Activated CD8-positive, alpha-beta memory T cell treated with anti-CD3 and anti-CD28 coated beads for 36 hours (primary cell): ENCODE data around the gene LHB. TPM values are rescaled to one million over a fixed set of nuclear protein-coding genes. Genes with fewer than 3 reads are reported as not detected.
"Not testable (repeated sequence)": the region's sequence is repeated elsewhere in the genome, so short reads cannot be mapped to it uniquely, and the experiment has no call there.

Source experiments
- CTCF ChIA-PET: fragments of 350-600 bp; sonication (Branson Sonifier 250); formaldehyde crosslinking; loops from one replicate; lab custom pipeline; 2021; ENCODE audit warnings: antibody characterized with exemption; lab: Charles Lee
- POLR2A ChIA-PET: fragments of 350-600 bp; sonication (Branson Sonifier 250); formaldehyde crosslinking; loops from one replicate; lab custom pipeline; 2021; ENCODE audit warnings: antibody characterized with exemption; lab: Charles Lee
- total RNA-seq, 2 experiments: library from RNA; stranded (reverse); gene quantifications; one replicate each; pipeline ENCODE4 v1.2.3, GENCODE V29; 2021

Gene LHB
- total RNA-seq = not detected

GRCh38 chr19:49017041-49017665 is at the start of gene LHB:
Gene LHB, minus strand, starts transcription at chr19:49017091. Its CDS starts 10 bp downstream, at chr19:49017081.
- ChIA-PET POLR2A (interaction anchor here (1.0 kb wide), 1 partner anchor 12 kb away, joined by 3 read pairs; no protein-coding TSS in a partner anchor), CTCF (interaction anchor here (0.6 to 1.5 kb wide), 2 partner anchors 17 to 296 kb away, joined by 4 to 7 read pairs; no protein-coding TSS in a partner anchor)

GRCh38 chr19:49065905-49066512 is 49.1 kb upstream of the LHB start:
- ChIA-PET CTCF (no interaction called here), POLR2A (no interaction called here)

GRCh38 chr19:49064768-49065611 is 48.1 kb upstream of the LHB start, which contains the start of gene NTF4:
Gene NTF4, minus strand, starts transcription at chr19:49064818. Its CDS starts 2,821 bp downstream, at chr19:49061997.
- ChIA-PET POLR2A (no interaction called here), CTCF (no interaction called here)

- POLR2A ChIA-PET = no interaction called here
- CTCF ChIA-PET = no interaction called here
These were observed 47.2 kb upstream of the LHB start for GRCh38 chr19:49064029-49064629.

- POLR2A ChIA-PET = no interaction called here
- CTCF ChIA-PET = no interaction called here
These were observed 44.6 kb upstream of the LHB start for GRCh38 chr19:49061445-49061844.

- POLR2A ChIA-PET = no interaction called here
- CTCF ChIA-PET = interaction anchor here (1.1 kb wide), 1 partner anchor 88 kb away, joined by 3 read pairs; no protein-coding TSS in a partner anchor
These were observed 44.1 kb upstream of the LHB start for GRCh38 chr19:49061000-49061399.

- CTCF ChIA-PET = interaction anchor here (0.6 kb wide), 1 partner anchor 169 kb away, joined by 5 read pairs; no protein-coding TSS in a partner anchor
These were observed 42.2 kb upstream of the LHB start for GRCh38 chr19:49059053-49059452.

GRCh38 chr19:49058562-49058961 is 41.7 kb upstream of the LHB start:
- CTCF ChIA-PET = interaction anchor here (1.2 kb wide), 1 partner anchor 65 kb away, joined by 3 read pairs; the partner anchor contains the start of gene RUVBL2
- POLR2A ChIA-PET = no interaction called here

More at GRCh38 chr19:49059053-49059452, 42.2 kb upstream of the LHB start:
- POLR2A ChIA-PET = no interaction called here

- CTCF ChIA-PET = interaction anchor here (1.2 kb wide), 1 partner anchor 64 kb away, joined by 3 read pairs; the partner anchor contains the start of gene RUVBL2
- POLR2A ChIA-PET = no interaction called here
These were observed 40.8 kb upstream of the LHB start, which contains the start of gene CGB7 for GRCh38 chr19:49057636-49058234. Gene CGB7, minus strand, starts transcription at chr19:49057749. Its CDS starts 2,374 bp downstream, at chr19:49055375.

- POLR2A ChIA-PET = interaction anchor here (0.5 kb wide), 1 partner anchor 39 kb away, joined by 3 read pairs; no protein-coding TSS in a partner anchor
- CTCF ChIA-PET = interaction anchor here (0.6 to 1.3 kb wide), 6 partner anchors 17 to 424 kb away, joined by 3 to 4 read pairs (median 3); partner anchors contain the start of gene RUVBL2
These were observed 40.2 kb upstream of the LHB start for GRCh38 chr19:49056902-49057596.

- POLR2A ChIA-PET = interaction anchor here (0.5 to 0.6 kb wide), 2 partner anchors 38 to 39 kb away, joined by 3 to 4 read pairs; no protein-coding TSS in a partner anchor
- CTCF ChIA-PET = interaction anchor here (0.6 to 1.3 kb wide), 6 partner anchors 18 to 424 kb away, joined by 3 to 4 read pairs (median 3); partner anchors contain the start of gene RUVBL2
These were observed 39.4 kb upstream of the LHB start for GRCh38 chr19:49056101-49056901.

- POLR2A ChIA-PET, CTCF ChIA-PET: not testable (repeated sequence)
These were observed 33.6 kb upstream of the LHB start for GRCh38 chr19:49050376-49051033.

- POLR2A ChIA-PET, CTCF ChIA-PET: not testable (repeated sequence)
These were observed 32.9 kb upstream of the LHB start for GRCh38 chr19:49049834-49050233.

GRCh38 chr19:49049011-49049410 is 32.1 kb upstream of the LHB start, which contains the start of gene CGB8:
Gene CGB8, minus strand, starts transcription at chr19:49049111. Its CDS starts 372 bp downstream, at chr19:49048739.
- POLR2A ChIA-PET, CTCF ChIA-PET: not testable (repeated sequence)

- POLR2A ChIA-PET, CTCF ChIA-PET: not testable (repeated sequence)
These were observed 26.7 kb upstream of the LHB start, which contains the start of gene CGB5 for GRCh38 chr19:49043548-49043947. Gene CGB5, plus strand, starts transcription at chr19:49043848. Its CDS starts 362 bp downstream, at chr19:49044210.

- POLR2A ChIA-PET = not testable (repeated sequence)
These were observed 25.8 kb upstream of the LHB start for GRCh38 chr19:49042666-49043065.

More at GRCh38 chr19:49042666-49043065, 25.8 kb upstream of the LHB start:
- CTCF ChIA-PET = not testable (repeated sequence)
